ENCODE data around the gene RAB11FIP4. TPM values are rescaled to one million over a fixed set of nuclear protein-coding genes. Genes with fewer than 3 reads are reported as not detected.

RAB11FIP4 gene
- total and polyA plus RNA-seq, 2 of the 13 experiments (the other 11 are each of a cell fraction or from before 2014, with no cell fraction given): 28.0 to 89.3 TPM

- peaks cover 26% of the 10 kb centered on the region for H3K4me1 ChIP-seq (ENCODE audit: insufficient read depth, low read length)
- in situ Hi-C loops (cut with HindIII; ENCODE audit: extremely low pct_ligation_motif_present, low pct_unique_long_range_greater_than_20kb): no loop called here
- POLR2A ChIA-PET: no interaction called here
- no peak for ATAC-seq
- peaks cover 7 to 10% of the 10 kb centered on the region in 2 experiments; a peak in 4 of 5 replicates for H3K36me3 ChIP-seq (replicated peaks in 1 of 2; ENCODE audit: control insufficient read depth in 1 of 2, insufficient read depth in 2 of 2, low read length in 2 of 2)
- no peak for FAIRE-seq
- H3K9ac ChIP-seq (ENCODE audit: insufficient read depth, low read depth, low read length): no peak overlapping the region
- H3K9me3 ChIP-seq (ENCODE audit: low read length): no peaks in the 10 kb centered on the region
- WGBS (ENCODE audit: low lambda C conversion rate): no CpG with 5 or more reads among the region's 5 CpGs
- H3K79me2 ChIP-seq (ENCODE audit: insufficient read depth, low read length): no peaks in the 10 kb centered on the region
- no peak for DNase-seq (ENCODE audit: low spot score)
- H3K27ac ChIP-seq (ENCODE audit: extremely low read length, insufficient read depth, low read length): no peak overlapping the region
- CTCF ChIA-PET (ENCODE audit: low intra/inter-chr PET ratio, low total read pairs): no interaction called here
- no peak for TF ChIP-seq ZNF234 (CRISPR knock-in tag; conservative IDR thresholded peaks at IDR 0.05)
- no peak overlapping the region for H2AFZ ChIP-seq (ENCODE audit: low read length)
- intact Hi-C loops (cut with micrococcal nuclease; ENCODE audit: unreplicated experiment): no loop called here
- no peaks in the 10 kb centered on the region for H3K27me3 ChIP-seq (ENCODE audit: control insufficient read depth in 1 of 2, insufficient read depth in 2 of 2, low read length in 2 of 2)
- H3K4me2 ChIP-seq (ENCODE audit: low read depth, low read length): no peak overlapping the region
- BruUV-seq (replicated peaks): no TSS peak
- no peaks in the 10 kb centered on the region for H4K20me1 ChIP-seq (ENCODE audit: insufficient read depth, low read length)
- no peak overlapping the region for H3K4me3 ChIP-seq (replicated peaks in 1 of 3; ENCODE audit: insufficient read depth in 1 of 3, low read depth in 2 of 3, low read length in 3 of 3)
Measured at GRCh38 chr17:31536451-31536850, 145.0 kb downstream of the RAB11FIP4 start.

DNA sequence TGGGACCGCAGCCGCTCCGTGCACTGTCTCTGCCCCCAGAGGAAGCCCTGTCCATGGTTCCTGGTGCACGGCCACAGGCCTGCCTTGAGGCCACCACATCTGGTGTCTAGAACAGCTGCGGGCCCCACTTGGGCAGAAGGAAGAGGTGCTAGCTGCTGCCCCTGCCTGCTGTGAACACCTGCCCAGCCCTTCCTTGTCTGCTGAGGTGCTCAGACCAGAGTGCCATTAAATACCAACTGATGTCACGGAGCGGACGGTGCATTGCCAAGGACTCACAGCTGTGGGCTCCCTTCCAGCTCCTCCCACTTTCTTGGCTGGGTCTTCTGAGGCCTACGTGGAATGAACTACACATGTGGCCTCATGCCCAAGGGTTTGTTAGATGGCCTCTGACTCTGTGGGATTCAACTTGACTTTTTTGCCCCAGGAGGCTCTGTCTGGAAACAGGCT is 146.1 kb downstream of the RAB11FIP4 start:
- no peaks in the 10 kb centered on the region for H3K79me2 ChIP-seq (ENCODE audit: insufficient read depth, low read length)
- intact Hi-C loops (cut with micrococcal nuclease; ENCODE audit: unreplicated experiment) (no loop called here), in situ Hi-C loops (cut with HindIII; ENCODE audit: extremely low pct_ligation_motif_present, low pct_unique_long_range_greater_than_20kb) (no loop called here)
- H3K9me3 ChIP-seq (ENCODE audit: low read length): no peaks in the 10 kb centered on the region
- no peak for DNase-seq (ENCODE audit: low spot score)
- peaks cover 35% of the 10 kb centered on the region for H3K4me1 ChIP-seq (ENCODE audit: insufficient read depth, low read length)
- no peak overlapping the region for H3K9ac ChIP-seq (ENCODE audit: insufficient read depth, low read depth, low read length)
- WGBS (ENCODE audit: low lambda C conversion rate): 76% methylated on average over 4 of the region's 9 CpGs
- TF ChIP-seq MEIS2 (CRISPR knock-in tag; IDR thresholded peaks at IDR 0.05): no peak
- TF ChIP-seq ZNF30 (CRISPR knock-in tag; IDR thresholded peaks at IDR 0.05): 0 out of 2 replicates have a peak, but pooled peaks have one; percentile 30
- TF ChIP-seq, protein P1, sequence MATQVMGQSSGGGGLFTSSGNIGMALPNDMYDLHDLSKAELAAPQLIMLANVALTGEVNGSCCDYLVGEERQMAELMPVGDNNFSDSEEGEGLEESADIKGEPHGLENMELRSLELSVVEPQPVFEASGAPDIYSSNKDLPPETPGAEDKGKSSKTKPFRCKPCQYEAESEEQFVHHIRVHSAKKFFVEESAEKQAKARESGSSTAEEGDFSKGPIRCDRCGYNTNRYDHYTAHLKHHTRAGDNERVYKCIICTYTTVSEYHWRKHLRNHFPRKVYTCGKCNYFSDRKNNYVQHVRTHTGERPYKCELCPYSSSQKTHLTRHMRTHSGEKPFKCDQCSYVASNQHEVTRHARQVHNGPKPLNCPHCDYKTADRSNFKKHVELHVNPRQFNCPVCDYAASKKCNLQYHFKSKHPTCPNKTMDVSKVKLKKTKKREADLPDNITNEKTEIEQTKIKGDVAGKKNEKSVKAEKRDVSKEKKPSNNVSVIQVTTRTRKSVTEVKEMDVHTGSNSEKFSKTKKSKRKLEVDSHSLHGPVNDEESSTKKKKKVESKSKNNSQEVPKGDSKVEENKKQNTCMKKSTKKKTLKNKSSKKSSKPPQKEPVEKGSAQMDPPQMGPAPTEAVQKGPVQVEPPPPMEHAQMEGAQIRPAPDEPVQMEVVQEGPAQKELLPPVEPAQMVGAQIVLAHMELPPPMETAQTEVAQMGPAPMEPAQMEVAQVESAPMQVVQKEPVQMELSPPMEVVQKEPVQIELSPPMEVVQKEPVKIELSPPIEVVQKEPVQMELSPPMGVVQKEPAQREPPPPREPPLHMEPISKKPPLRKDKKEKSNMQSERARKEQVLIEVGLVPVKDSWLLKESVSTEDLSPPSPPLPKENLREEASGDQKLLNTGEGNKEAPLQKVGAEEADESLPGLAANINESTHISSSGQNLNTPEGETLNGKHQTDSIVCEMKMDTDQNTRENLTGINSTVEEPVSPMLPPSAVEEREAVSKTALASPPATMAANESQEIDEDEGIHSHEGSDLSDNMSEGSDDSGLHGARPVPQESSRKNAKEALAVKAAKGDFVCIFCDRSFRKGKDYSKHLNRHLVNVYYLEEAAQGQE (IDR thresholded peaks at IDR 0.05; ENCODE audit: borderline replicate concordance in 1 of 2, low read depth in 1 of 2, low read length in 2 of 2): peak; percentile 16 to 69; a peak in 3 of 4 replicates
- no peak overlapping the region for H3K4me2 ChIP-seq (ENCODE audit: low read depth, low read length)
- POLR2A ChIA-PET: no interaction called here
- peak; percentile 14 for ATAC-seq
- no TSS peak for BruUV-seq (replicated peaks)
- no peaks in the 10 kb centered on the region for H4K20me1 ChIP-seq (ENCODE audit: insufficient read depth, low read length)
- CTCF ChIA-PET (ENCODE audit: low intra/inter-chr PET ratio, low total read pairs): no interaction called here
- H3K27me3 ChIP-seq (ENCODE audit: control insufficient read depth in 1 of 2, insufficient read depth in 2 of 2, low read length in 2 of 2): no peaks in the 10 kb centered on the region
- H3K4me3 ChIP-seq (replicated peaks in 1 of 3; ENCODE audit: insufficient read depth in 1 of 3, low read depth in 2 of 3, low read length in 3 of 3): no peak overlapping the region
- H3K27ac ChIP-seq (ENCODE audit: extremely low read length, insufficient read depth, low read length): peak overlapping the region; percentile 20
- H2AFZ ChIP-seq (ENCODE audit: low read length): no peak overlapping the region
- H3K36me3 ChIP-seq (replicated peaks in 1 of 2; ENCODE audit: control insufficient read depth in 1 of 2, insufficient read depth in 2 of 2, low read length in 2 of 2): peaks cover 0 to 3% of the 10 kb centered on the region in 2 experiments; a peak in 1 of 5 replicates
- FAIRE-seq: no peak

Measured in HepG2 (cell line).